ENCODE results near the gene PAX1. TPM values are rescaled to one million over a fixed set of nuclear protein-coding genes. Genes with fewer than 3 reads are reported as not detected.

Gene PAX1
- total RNA-seq, 1 experiment from 2014 or later: not detected

GRCh38 chr20:21693322-21693721 lies 12.1 kb upstream of the PAX1 start:
- Histone ChIP-seq H3K9me3 (replicated peaks) (no peaks in the 10 kb centered on the region), H3K4me1 (peaks cover 4% of the 10 kb centered on the region; the same call in 1 of the 2 replicates), H3K4me3 (no peak overlapping the region), H3K27me3 (peaks cover 14% of the 10 kb centered on the region; the same call in 1 of the 2 replicates), H3K36me3 (no peaks in the 10 kb centered on the region), H3K27ac (no peak overlapping the region)
- peak in 1 of 2 experiments; percentile 36 for DNase-seq

- H3K27ac ChIP-seq: no peak overlapping the region
- DNase-seq: no peak
- no peaks in the 10 kb centered on the region for H3K36me3 ChIP-seq
- no peaks in the 10 kb centered on the region for H3K9me3 ChIP-seq (replicated peaks)
- H3K4me1 ChIP-seq: peaks cover 4% of the 10 kb centered on the region; the same call in 1 of the 2 replicates
- H3K4me3 ChIP-seq: no peak overlapping the region
- no peaks in the 10 kb centered on the region; the same call in 1 of the 2 replicates for H3K27me3 ChIP-seq
Measured at GRCh38 chr20:21698494-21699215, 6.8 kb upstream of the PAX1 start.

DNA sequence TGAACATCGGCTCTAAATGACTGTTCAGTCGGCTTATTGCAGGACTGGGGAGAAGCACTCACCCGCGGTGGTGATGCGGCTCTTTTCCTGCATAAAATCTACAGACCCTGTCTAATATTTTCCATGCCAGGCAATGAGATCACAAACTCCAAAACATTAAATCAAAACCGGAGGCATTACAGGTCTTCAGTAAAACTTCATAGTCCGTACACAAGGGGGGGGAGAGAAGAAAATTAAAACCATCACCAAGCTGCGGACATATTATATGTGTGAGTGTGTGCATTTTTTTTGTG lies 6.3 kb upstream of the PAX1 start:
- H3K4me1 ChIP-seq: peaks cover 4% of the 10 kb centered on the region; the same call in 1 of the 2 replicates
- H3K4me3 ChIP-seq: no peak overlapping the region
- DNase-seq: no peak
- H3K9me3 ChIP-seq (replicated peaks): no peaks in the 10 kb centered on the region
- no peaks in the 10 kb centered on the region for H3K36me3 ChIP-seq
- H3K27me3 ChIP-seq: no peaks in the 10 kb centered on the region; the same call in 1 of the 2 replicates
- no peak overlapping the region for H3K27ac ChIP-seq

GRCh38 chr20:21701171-21701876 lies 4.1 kb upstream of the PAX1 start:
- Histone ChIP-seq H3K36me3 (no peaks in the 10 kb centered on the region), H3K4me1 (peaks cover 4% of the 10 kb centered on the region; the same call in 1 of the 2 replicates), H3K9me3 (replicated peaks) (no peaks in the 10 kb centered on the region), H3K27me3 (no peaks in the 10 kb centered on the region; the same call in 1 of the 2 replicates), H3K27ac (no peak overlapping the region), H3K4me3 (no peak overlapping the region)
- DNase-seq: no peak

GRCh38 chr20:21702016-21702415 lies 3.4 kb upstream of the PAX1 start:
- no peak overlapping the region for H3K4me3 ChIP-seq
- H3K27me3 ChIP-seq: no peaks in the 10 kb centered on the region; the same call in 1 of the 2 replicates
- no peaks in the 10 kb centered on the region for H3K9me3 ChIP-seq (replicated peaks)
- DNase-seq: no peak
- peaks cover 4% of the 10 kb centered on the region; the same call in 1 of the 2 replicates for H3K4me1 ChIP-seq
- H3K27ac ChIP-seq: no peak overlapping the region
- H3K36me3 ChIP-seq: no peaks in the 10 kb centered on the region

GRCh38 chr20:21702553-21703470 lies 2.7 kb upstream of the PAX1 start:
- Histone ChIP-seq H3K27ac (no peak overlapping the region), H3K9me3 (replicated peaks) (no peaks in the 10 kb centered on the region), H3K4me3 (no peak overlapping the region), H3K4me1 (no peaks in the 10 kb centered on the region), H3K36me3 (no peaks in the 10 kb centered on the region), H3K27me3 (no peaks in the 10 kb centered on the region; the same call in 1 of the 2 replicates)
- DNase-seq: peak in 1 of 2 experiments; percentile 9

DNA sequence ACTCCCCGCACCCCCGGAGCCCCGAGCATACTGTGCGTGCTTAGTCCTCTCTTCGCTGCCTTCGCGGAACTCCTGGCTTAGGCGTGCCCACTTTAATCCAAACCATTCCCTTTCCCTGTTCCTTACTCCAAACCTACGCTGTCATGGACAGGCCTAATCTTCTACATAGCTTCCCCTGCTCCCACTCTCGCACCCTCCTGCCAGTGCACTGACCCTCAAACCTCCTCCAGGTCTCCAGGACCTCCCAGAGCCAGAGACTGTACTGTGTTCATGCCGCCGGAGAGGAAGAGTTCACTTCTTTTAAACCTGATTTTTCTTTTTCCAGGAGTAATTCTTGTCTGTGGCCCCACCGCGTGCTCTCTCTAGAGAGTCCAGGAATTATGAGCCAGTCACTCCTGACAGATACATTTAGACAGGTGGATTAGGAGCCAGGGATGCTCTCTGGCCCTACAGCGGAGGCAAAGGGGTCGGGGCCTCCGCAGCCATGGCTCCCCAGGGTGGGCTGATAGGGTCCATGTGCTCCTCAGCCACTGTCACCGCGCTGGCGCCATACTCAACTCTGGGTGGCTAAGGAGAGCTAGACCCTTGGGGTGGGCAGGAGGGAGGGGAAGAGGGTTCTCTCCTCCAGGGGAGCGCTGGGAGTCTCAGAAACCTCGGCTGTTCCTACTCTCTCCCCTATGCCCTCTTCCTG lies 1.6 kb upstream of the PAX1 start:
- DNase-seq: no peak
- Histone ChIP-seq H3K4me3 (no peak overlapping the region), H3K36me3 (no peaks in the 10 kb centered on the region), H3K27me3 (no peaks in the 10 kb centered on the region), H3K27ac (no peak overlapping the region), H3K4me1 (no peaks in the 10 kb centered on the region), H3K9me3 (replicated peaks) (no peaks in the 10 kb centered on the region)

DNA sequence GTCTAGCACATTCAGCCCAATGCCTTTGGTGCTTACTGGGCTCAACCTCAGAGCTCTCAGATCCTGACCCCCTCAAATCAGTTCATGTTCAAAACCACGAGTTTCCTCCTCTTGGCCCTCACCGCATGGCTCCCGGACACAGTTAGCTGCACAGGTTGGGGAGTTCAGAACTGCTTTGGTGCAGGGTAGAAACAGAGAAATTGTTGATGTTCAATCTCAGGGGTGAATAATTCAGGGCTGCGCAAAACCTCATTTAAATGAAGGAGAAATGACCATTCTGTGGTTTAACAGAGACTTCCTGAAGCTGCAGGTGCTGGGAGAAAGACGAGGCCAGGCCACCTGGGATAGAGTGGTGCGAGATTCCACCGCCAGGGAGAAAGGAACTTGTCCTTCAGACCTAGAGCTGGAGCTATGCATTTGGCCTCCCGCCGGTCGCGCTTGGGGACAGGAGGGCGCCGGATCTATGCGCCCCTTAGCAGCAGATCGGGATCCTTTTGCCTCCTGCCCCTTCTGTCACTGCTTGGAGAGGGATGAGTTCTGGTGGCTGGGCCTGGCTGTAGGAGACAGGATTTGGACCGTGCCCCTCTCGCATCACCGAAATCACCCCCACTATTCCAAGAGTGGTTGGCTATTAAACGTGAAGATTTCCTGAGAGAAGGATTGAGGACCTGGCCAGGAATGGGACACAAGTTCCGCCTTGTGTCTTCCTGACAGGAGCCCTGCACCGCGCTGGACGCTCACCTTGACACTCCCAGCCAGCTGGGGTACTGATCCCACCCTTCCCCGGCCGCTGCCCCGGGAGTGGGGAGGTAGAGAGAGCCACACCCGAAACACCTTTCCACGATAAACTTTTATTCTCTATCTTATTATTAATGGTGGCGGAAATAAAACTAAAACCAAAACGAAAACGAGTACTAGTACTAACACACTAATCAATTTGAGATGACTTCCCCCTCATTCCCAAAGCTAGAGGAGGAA lies 767 bp upstream of the PAX1 start:
- H3K4me1 ChIP-seq: no peaks in the 10 kb centered on the region
- H3K4me3 ChIP-seq: no peak overlapping the region
- no peaks in the 10 kb centered on the region for H3K36me3 ChIP-seq
- no peak for DNase-seq
- no peak overlapping the region for H3K27ac ChIP-seq
- H3K27me3 ChIP-seq: no peaks in the 10 kb centered on the region
- H3K9me3 ChIP-seq (replicated peaks): no peaks in the 10 kb centered on the region

DNA sequence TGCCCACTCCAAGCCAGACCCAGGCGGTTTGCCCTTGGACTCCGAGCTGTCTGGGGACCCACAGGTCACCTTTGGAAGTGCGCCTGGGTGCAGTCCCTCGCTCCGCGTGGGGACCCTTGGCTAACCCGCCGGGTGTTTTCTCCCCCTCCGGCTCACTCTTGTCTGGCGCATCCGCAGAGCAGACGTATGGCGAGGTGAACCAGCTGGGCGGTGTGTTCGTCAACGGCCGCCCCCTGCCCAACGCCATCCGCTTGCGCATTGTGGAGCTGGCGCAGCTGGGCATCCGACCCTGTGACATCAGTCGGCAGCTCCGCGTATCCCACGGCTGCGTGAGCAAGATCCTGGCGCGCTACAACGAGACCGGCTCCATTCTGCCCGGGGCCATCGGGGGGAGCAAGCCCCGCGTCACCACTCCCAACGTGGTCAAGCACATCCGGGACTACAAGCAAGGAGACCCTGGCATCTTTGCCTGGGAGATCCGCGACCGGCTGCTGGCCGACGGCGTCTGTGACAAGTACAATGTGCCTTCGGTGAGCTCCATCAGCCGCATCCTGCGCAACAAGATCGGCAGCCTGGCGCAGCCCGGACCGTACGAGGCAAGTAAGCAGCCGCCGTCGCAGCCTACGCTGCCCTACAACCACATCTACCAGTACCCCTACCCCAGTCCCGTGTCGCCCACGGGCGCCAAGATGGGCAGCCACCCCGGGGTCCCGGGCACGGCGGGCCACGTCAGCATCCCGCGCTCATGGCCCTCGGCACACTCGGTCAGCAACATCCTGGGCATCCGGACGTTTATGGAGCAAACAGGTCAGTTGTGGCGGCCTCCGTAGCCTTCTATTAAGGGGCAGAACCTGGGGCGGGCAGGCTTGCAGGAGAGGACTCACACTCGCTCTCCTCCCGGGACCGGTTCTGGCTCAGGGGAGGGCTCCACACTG lies 1.1 kb downstream of the PAX1 start:
- Histone ChIP-seq H3K4me1 (no peaks in the 10 kb centered on the region), H3K27me3 (no peaks in the 10 kb centered on the region), H3K36me3 (no peaks in the 10 kb centered on the region), H3K27ac (no peak overlapping the region), H3K9me3 (replicated peaks) (no peaks in the 10 kb centered on the region), H3K4me3 (no peak overlapping the region)
- DNase-seq: no peak

- Histone ChIP-seq H3K4me1 (no peaks in the 10 kb centered on the region), H3K4me3 (no peak overlapping the region), H3K27ac (no peak overlapping the region), H3K36me3 (no peaks in the 10 kb centered on the region), H3K9me3 (replicated peaks) (no peaks in the 10 kb centered on the region), H3K27me3 (no peaks in the 10 kb centered on the region)
- DNase-seq: no peak
Measured at GRCh38 chr20:21707267-21707666, 1.8 kb downstream of the PAX1 start.

DNA sequence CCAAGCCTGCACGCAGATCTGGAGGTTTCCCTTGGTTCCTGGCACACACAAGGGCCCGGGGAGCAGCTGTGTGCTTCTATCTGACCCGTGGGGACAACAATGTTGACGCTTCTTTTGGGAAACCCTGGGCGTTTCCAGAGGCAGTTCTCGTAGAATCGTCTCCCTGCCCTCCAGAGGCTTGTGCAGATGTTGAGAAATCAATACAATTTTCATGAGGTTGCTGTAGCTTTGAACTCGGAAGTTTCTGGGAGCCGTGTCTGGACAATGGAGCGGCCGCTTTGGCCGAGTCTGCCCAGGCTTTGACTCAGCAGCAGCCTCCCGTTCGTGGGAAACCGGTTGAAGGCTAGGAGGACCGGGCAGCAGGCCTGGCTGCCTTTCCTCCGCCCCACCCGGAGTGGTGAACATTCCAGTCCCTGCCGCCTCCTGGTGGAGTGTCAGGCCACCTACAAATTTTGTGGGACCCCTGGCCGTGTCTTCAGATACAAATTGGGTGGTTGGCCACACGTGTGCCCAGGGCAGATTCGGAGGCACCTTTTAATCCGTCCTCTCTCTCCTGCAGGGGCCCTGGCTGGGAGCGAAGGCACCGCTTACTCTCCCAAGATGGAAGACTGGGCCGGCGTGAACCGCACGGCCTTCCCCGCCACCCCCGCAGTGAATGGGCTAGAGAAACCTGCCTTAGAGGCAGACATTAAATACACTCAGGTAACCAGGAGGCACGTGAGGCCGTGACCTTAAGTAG lies 2.7 kb downstream of the PAX1 start:
- Histone ChIP-seq H3K4me1 (no peaks in the 10 kb centered on the region), H3K4me3 (no peak overlapping the region), H3K9me3 (replicated peaks) (no peaks in the 10 kb centered on the region), H3K27me3 (no peaks in the 10 kb centered on the region), H3K27ac (no peak overlapping the region), H3K36me3 (no peaks in the 10 kb centered on the region)
- DNase-seq: no peak

All from SJCRH30 (cell line).